ENCODE data around the gene ADM2. TPM values are rescaled to one million over a fixed set of nuclear protein-coding genes. Genes with fewer than 3 reads are reported as not detected.

ADM2 gene
- total and polyA plus RNA-seq, 2 of the 13 experiments (the other 11 are each of a cell fraction or from before 2014, with no cell fraction given): 1.2 to 3.0 TPM

GRCh38 chr22:50486561-50487289, 5.4 kb downstream of the ADM2 start, which contains the start of gene MIOX (continued):
- TF ChIP-seq NR3C1 (CRISPR knock-in tag; IDR thresholded peaks at IDR 0.05) (no peak), TEAD3 (CRISPR knock-in tag; optimal IDR thresholded peaks at IDR 0.05; ENCODE audit: borderline replicate concordance) (peak; percentile 35), TAF1 (CRISPR knock-in tag; IDR thresholded peaks at IDR 0.05) (peak; percentile 20; the same call in 1 of the 2 replicates), MTF1 (CRISPR knock-in tag; IDR thresholded peaks at IDR 0.05) (no peak), ATF7-NPFF (CRISPR knock-in tag; IDR thresholded peaks at IDR 0.05; ENCODE audit: low read depth) (no peak), FOXJ3 (CRISPR knock-in tag; IDR thresholded peaks at IDR 0.05; ENCODE audit: borderline replicate concordance) (no peak), ZNF225 (CRISPR knock-in tag; IDR thresholded peaks at IDR 0.05) (no peak), MEIS2 (CRISPR knock-in tag; IDR thresholded peaks at IDR 0.05) (no peak), ZNF326 (CRISPR knock-in tag; IDR thresholded peaks at IDR 0.05; ENCODE audit: borderline replicate concordance) (no peak), RAD21 (CRISPR knock-in tag; IDR thresholded peaks at IDR 0.05) (no peak), RBM22 (optimal IDR thresholded peaks at IDR 0.05; ENCODE audit: low read length) (no peak), SIX1 (CRISPR knock-in tag; IDR thresholded peaks at IDR 0.05; ENCODE audit: borderline replicate concordance) (no peak), SOX13 (IDR thresholded peaks at IDR 0.05) (no peak), SOX13 (CRISPR knock-in tag; conservative IDR thresholded peaks at IDR 0.05 in 1 of 2, IDR thresholded peaks at IDR 0.05 in 1 of 2) (no peak), ZNF335 (CRISPR knock-in tag; IDR thresholded peaks at IDR 0.05) (0 out of 2 replicates have a peak, but pooled peaks have one; percentile 41), CSRNP1 (CRISPR knock-in tag; IDR thresholded peaks at IDR 0.05) (no peak)
- TF ChIP-seq, protein P1, sequence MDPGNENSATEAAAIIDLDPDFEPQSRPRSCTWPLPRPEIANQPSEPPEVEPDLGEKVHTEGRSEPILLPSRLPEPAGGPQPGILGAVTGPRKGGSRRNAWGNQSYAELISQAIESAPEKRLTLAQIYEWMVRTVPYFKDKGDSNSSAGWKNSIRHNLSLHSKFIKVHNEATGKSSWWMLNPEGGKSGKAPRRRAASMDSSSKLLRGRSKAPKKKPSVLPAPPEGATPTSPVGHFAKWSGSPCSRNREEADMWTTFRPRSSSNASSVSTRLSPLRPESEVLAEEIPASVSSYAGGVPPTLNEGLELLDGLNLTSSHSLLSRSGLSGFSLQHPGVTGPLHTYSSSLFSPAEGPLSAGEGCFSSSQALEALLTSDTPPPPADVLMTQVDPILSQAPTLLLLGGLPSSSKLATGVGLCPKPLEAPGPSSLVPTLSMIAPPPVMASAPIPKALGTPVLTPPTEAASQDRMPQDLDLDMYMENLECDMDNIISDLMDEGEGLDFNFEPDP (CRISPR knock-in tag; conservative IDR thresholded peaks at IDR 0.05): no peak
- TF ChIP-seq, protein P2, sequence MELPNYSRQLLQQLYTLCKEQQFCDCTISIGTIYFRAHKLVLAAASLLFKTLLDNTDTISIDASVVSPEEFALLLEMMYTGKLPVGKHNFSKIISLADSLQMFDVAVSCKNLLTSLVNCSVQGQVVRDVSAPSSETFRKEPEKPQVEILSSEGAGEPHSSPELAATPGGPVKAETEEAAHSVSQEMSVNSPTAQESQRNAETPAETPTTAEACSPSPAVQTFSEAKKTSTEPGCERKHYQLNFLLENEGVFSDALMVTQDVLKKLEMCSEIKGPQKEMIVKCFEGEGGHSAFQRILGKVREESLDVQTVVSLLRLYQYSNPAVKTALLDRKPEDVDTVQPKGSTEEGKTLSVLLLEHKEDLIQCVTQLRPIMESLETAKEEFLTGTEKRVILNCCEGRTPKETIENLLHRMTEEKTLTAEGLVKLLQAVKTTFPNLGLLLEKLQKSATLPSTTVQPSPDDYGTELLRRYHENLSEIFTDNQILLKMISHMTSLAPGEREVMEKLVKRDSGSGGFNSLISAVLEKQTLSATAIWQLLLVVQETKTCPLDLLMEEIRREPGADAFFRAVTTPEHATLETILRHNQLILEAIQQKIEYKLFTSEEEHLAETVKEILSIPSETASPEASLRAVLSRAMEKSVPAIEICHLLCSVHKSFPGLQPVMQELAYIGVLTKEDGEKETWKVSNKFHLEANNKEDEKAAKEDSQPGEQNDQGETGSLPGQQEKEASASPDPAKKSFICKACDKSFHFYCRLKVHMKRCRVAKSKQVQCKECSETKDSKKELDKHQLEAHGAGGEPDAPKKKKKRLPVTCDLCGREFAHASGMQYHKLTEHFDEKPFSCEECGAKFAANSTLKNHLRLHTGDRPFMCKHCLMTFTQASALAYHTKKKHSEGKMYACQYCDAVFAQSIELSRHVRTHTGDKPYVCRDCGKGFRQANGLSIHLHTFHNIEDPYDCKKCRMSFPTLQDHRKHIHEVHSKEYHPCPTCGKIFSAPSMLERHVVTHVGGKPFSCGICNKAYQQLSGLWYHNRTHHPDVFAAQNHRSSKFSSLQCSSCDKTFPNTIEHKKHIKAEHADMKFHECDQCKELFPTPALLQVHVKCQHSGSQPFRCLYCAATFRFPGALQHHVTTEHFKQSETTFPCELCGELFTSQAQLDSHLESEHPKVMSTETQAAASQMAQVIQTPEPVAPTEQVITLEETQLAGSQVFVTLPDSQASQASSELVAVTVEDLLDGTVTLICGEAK (IDR thresholded peaks at IDR 0.05): no peak
- TF ChIP-seq, protein P2 (CRISPR knock-in tag; IDR thresholded peaks at IDR 0.05): no peak

Measured in HepG2 (cell line).